Immature natural killer cell (primary cell): ENCODE data around the gene CDC42SE1. TPM values are rescaled to one million over a fixed set of nuclear protein-coding genes. Genes with fewer than 3 reads are reported as not detected.
"Not testable (repeated sequence)": the region's sequence is repeated elsewhere in the genome, so short reads cannot be mapped to it uniquely, and the experiment has no call there.

Experiments used
- DNase-seq, 3 donors: peaks; one replicate each; pipeline ENCODE4 v3.0.0; 2022; ENCODE audit warnings: mixed read lengths in 1 of 3
- H3K27ac Mint-ChIP-seq, 6 donors: one replicate each; pipeline ENCODE4 v1.8.0; 2020; ENCODE audit warnings: mixed read lengths in 6 of 6, mild to moderate bottlenecking in 5 of 6, inconsistent platforms in 4 of 6, moderate library complexity in 3 of 6
- H3K27me3 Mint-ChIP-seq, 3 donors: one replicate each; pipeline ENCODE4 v1.8.0; 2020 to 2021; ENCODE audit warnings: low read depth in 3 of 3, mild to moderate bottlenecking in 3 of 3, mixed read lengths in 3 of 3, moderate library complexity in 3 of 3, inconsistent platforms in 1 of 3
- H3K36me3 Mint-ChIP-seq, 3 donors: one replicate each; pipeline ENCODE4 v1.8.0; 2020; ENCODE audit warnings: mixed read lengths in 3 of 3, inconsistent platforms in 2 of 3, mild to moderate bottlenecking in 2 of 3
- H3K4me1 Mint-ChIP-seq, 2 donors: one replicate each; pipeline ENCODE4 v1.8.0; 2020; ENCODE audit warnings: inconsistent platforms in 2 of 2, mild to moderate bottlenecking in 2 of 2, mixed read lengths in 2 of 2, moderate library complexity in 1 of 2
- H3K4me3 Mint-ChIP-seq, 5 donors: one replicate each; pipeline ENCODE4 v1.8.0; 2020; ENCODE audit warnings: mild to moderate bottlenecking in 5 of 5, mixed read lengths in 5 of 5, inconsistent platforms in 3 of 5, moderate library complexity in 3 of 5
- H3K9me3 Mint-ChIP-seq, 6 donors: one replicate each; pipeline ENCODE4 v1.8.0; 2020; ENCODE audit warnings: mild to moderate bottlenecking in 6 of 6, mixed read lengths in 6 of 6, inconsistent platforms in 4 of 6, moderate library complexity in 3 of 6
- polyA plus RNA-seq, 3 donors: library from polyadenylated mRNA; unstranded; fragments of 300-500 nt; fragmentation: Illumina TruSeq; gene quantifications; one replicate each; pipeline ENCODE4 v1.2.3, GENCODE V29; 2021

The CDC42SE1 gene
- 100 to 1,000 TPM; 129 to 177 (median 150) TPM for polyA plus RNA-seq

GRCh38 chr1:151059109-151060006, at the start of gene CDC42SE1:
Gene CDC42SE1 (minus strand): TSS chr1:151059622. CDS start chr1:151055730, 3,892 bp downstream.
- Mint-ChIP-seq H3K36me3 (peaks cover 35 to 38% (median 35%) of the 10 kb centered on the region in 3 donors), H3K4me1 (peaks cover 54 to 58% of the 10 kb centered on the region in 2 donors), H3K27me3 (peaks cover 22 to 42% (median 39%) of the 10 kb centered on the region in 3 donors)

DNA sequence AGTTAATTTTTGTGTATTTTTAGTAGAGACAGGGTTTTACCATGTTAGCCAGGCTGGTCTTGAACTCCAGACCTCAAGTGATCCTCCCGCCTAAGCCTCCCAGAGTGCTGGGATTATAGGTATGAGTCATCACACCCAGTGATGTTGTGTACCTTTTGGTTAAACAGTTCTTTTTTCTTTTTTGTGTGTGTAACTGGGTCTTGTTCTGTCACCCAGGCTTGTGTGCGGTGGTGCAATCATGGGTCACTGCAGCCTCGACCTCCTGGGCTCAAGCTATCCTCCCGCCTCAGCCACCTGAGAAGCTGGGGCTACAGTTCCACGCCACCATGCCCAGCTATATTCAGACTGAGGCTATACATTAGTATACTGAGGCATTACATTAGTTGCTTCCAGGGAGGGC, 48.9 kb upstream of the CDC42SE1 start:
- Mint-ChIP-seq H3K27ac (no peak overlapping the region), H3K4me3 (no peak overlapping the region), H3K36me3 (peaks cover 8 to 20% (median 11%) of the 10 kb centered on the region in 3 donors), H3K9me3 (no peaks in the 10 kb centered on the region), H3K27me3 (peaks cover 0 to 2% (median 0%) of the 10 kb centered on the region in 3 donors), H3K4me1 (no peaks in the 10 kb centered on the region)
- DNase-seq = no peak

More at GRCh38 chr1:151059109-151060006, at the start of gene CDC42SE1:
- H3K9me3 Mint-ChIP-seq = no peaks in the 10 kb centered on the region
- H3K27ac Mint-ChIP-seq = peak within 1 kb of the TSS; percentile 93 to 99 (median 99)
- peak; percentile 88 to 89 (median 88) for DNase-seq
- H3K4me3 Mint-ChIP-seq = peak within 1 kb of the TSS; percentile 93 to 98 (median 96)

GRCh38 chr1:151106894-151107293, 47.5 kb upstream of the CDC42SE1 start:
- H3K4me3 Mint-ChIP-seq = no peak overlapping the region
- no peak overlapping the region for H3K27ac Mint-ChIP-seq
- H3K4me1 Mint-ChIP-seq = no peaks in the 10 kb centered on the region
- H3K9me3 Mint-ChIP-seq = no peaks in the 10 kb centered on the region
- peaks cover 8 to 20% (median 11%) of the 10 kb centered on the region in 3 donors for H3K36me3 Mint-ChIP-seq
- H3K27me3 Mint-ChIP-seq = peaks cover 0 to 2% (median 0%) of the 10 kb centered on the region in 3 donors
- DNase-seq = no peak

- peak overlapping the region in 1 of 6 donors; percentile 22 for H3K27ac Mint-ChIP-seq
- no peak for DNase-seq
- no peaks in the 10 kb centered on the region for H3K9me3 Mint-ChIP-seq
- peaks cover 0 to 2% (median 0%) of the 10 kb centered on the region in 3 donors for H3K27me3 Mint-ChIP-seq
- no peaks in the 10 kb centered on the region for H3K4me1 Mint-ChIP-seq
- H3K4me3 Mint-ChIP-seq = no peak overlapping the region
- peaks cover 3 to 20% (median 11%) of the 10 kb centered on the region in 3 donors for H3K36me3 Mint-ChIP-seq
These were observed 45.2 kb upstream of the CDC42SE1 start for GRCh38 chr1:151104630-151105029.

DNA sequence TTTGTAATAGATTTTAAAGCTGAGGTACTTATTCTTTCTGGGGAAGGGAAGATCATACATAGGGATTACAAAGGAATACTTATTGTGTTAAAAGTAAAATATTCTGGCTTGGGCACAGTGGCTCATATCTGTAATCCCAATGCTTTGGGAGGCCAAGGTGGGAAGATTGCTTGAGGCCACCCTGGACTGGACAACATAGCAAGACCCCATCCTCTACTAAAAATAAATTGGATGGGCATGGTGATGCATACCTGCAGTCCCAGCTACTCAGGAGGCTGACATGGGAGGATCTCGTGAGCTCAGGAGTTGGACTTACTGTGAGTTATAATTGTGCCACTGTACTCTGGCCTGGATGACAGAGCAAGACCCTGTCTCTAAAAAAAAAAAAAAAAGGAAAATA, 38.7 kb upstream of the CDC42SE1 start:
- H3K9me3 Mint-ChIP-seq = no peaks in the 10 kb centered on the region
- H3K27me3 Mint-ChIP-seq = no peaks in the 10 kb centered on the region
- DNase-seq = no peak
- no peaks in the 10 kb centered on the region for H3K4me1 Mint-ChIP-seq
- no peak overlapping the region for H3K27ac Mint-ChIP-seq
- H3K36me3 Mint-ChIP-seq = peaks cover 0 to 8% (median 4%) of the 10 kb centered on the region in 3 donors
- H3K4me3 Mint-ChIP-seq = no peak overlapping the region

GRCh38 chr1:151097426-151097825, 38.0 kb upstream of the CDC42SE1 start:
- H3K4me3 Mint-ChIP-seq, DNase-seq, H3K27me3 Mint-ChIP-seq, H3K27ac Mint-ChIP-seq, H3K4me1 Mint-ChIP-seq, H3K9me3 Mint-ChIP-seq: not testable (repeated sequence)
- peaks cover 4 to 14% (median 4%) of the 10 kb centered on the region in 3 donors for H3K36me3 Mint-ChIP-seq

DNA sequence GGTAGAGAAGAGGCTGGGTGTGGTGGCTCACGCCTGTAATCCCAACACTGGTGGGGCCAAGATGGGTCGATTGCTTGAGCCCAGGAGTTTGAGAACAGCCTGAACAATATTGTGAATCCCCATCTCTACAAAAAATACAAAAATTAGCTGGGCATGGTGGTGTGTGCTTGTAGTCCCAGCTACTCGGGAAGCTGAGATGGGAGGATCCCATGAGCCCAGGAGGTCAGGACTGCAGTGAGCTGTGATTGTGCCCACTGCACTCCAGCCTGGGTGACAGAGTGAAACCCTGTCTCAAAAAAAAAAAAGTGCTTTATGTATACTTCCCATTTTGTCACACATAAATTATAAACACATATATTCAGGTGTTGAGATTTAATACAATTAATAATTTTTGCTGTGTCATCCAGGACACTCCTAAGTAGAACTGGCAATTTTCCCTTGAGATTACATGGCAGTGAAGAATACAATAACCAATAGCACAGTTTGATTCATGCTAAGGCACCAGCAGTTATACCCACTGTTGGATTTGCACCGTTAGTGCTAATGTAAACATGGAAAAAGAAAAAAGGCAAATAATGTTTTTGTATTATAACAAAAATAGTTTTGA, 26.6 kb upstream of the CDC42SE1 start:
- H3K27ac Mint-ChIP-seq = no peak overlapping the region
- no peaks in the 10 kb centered on the region for H3K27me3 Mint-ChIP-seq
- no peak for DNase-seq
- H3K36me3 Mint-ChIP-seq = no peaks in the 10 kb centered on the region
- no peaks in the 10 kb centered on the region for H3K4me1 Mint-ChIP-seq
- no peaks in the 10 kb centered on the region for H3K9me3 Mint-ChIP-seq
- H3K4me3 Mint-ChIP-seq = no peak overlapping the region

DNA sequence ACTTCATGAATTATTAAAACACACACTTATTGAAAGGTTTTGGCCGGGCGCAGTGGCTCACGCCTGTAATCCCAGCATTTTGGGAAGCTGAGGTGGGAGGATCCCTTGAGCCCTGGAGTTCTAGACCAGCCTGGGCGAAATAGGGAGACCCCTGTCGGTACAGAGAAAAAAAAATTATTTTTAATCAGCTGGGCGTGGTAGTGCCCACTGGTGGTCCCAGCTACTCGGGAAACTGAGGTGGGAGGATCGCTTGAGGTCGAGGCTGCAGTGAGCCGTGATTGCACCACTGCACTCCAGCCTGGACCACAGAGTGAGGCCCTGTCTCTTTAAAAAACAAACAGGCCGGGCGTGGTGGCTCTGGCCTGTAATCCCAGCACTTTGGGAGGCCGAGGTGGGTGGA, 12.8 kb upstream of the CDC42SE1 start:
- peaks cover 0 to 7% (median 2%) of the 10 kb centered on the region in 3 donors for H3K36me3 Mint-ChIP-seq
- peaks cover 25 to 30% of the 10 kb centered on the region in 2 donors for H3K4me1 Mint-ChIP-seq
- H3K27ac Mint-ChIP-seq = peak overlapping the region in 5 of 6 donors; percentile 37 to 100 (median 99)
- H3K9me3 Mint-ChIP-seq = no peaks in the 10 kb centered on the region
- peak overlapping the region in 4 of 5 donors; percentile 98 to 99 (median 99) for H3K4me3 Mint-ChIP-seq
- no peak for DNase-seq
- H3K27me3 Mint-ChIP-seq = peaks cover 5 to 18% (median 11%) of the 10 kb centered on the region in 3 donors

GRCh38 chr1:151070474-151071276, 11.3 kb upstream of the CDC42SE1 start, which contains the start of gene GABPB2:
Gene GABPB2 (plus strand): TSS chr1:151070761. CDS start chr1:151088190, 17,429 bp downstream.
- Mint-ChIP-seq H3K9me3 (no peaks in the 10 kb centered on the region), H3K36me3 (peaks cover 0 to 7% (median 2%) of the 10 kb centered on the region in 3 donors)

DNA sequence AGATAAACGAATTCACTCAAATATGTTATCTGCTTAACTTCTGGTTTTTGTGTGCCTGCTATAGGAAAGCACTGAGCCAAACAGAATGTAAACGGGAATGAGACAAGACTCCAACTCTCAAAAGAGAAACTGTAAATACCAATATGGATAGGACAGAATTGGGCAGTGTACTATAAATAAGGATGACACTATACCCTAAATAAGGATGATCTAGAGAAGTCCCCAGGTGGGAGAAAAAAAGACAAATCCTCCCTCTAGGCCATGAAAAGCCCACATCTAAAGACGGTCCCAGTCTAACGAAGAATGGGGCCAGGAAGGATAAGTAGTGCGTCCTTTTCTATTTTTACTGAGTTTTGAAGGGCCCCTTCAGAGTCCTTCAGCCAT, 9.7 kb upstream of the CDC42SE1 start:
- H3K27ac Mint-ChIP-seq = peak overlapping the region; percentile 70 to 100 (median 93)
- H3K27me3 Mint-ChIP-seq = peaks cover 5 to 18% (median 11%) of the 10 kb centered on the region in 3 donors
- H3K4me3 Mint-ChIP-seq = peak overlapping the region; percentile 98 to 99 (median 99)
- peaks cover 0 to 11% (median 2%) of the 10 kb centered on the region in 3 donors for H3K36me3 Mint-ChIP-seq
- H3K9me3 Mint-ChIP-seq = no peaks in the 10 kb centered on the region
- peaks cover 25 to 30% of the 10 kb centered on the region in 2 donors for H3K4me1 Mint-ChIP-seq
- no peak for DNase-seq

More at GRCh38 chr1:151070474-151071276, 11.3 kb upstream of the CDC42SE1 start, which contains the start of gene GABPB2:
- H3K27me3 Mint-ChIP-seq = peaks cover 5 to 18% (median 11%) of the 10 kb centered on the region in 3 donors
- peak; percentile 85 to 88 (median 87) for DNase-seq
- peak within 1 kb of the TSS; percentile 98 to 99 (median 99) for H3K4me3 Mint-ChIP-seq
- peaks cover 25 to 30% of the 10 kb centered on the region in 2 donors for H3K4me1 Mint-ChIP-seq
- peak within 1 kb of the TSS; percentile 99 to 100 (median 100) for H3K27ac Mint-ChIP-seq

DNA sequence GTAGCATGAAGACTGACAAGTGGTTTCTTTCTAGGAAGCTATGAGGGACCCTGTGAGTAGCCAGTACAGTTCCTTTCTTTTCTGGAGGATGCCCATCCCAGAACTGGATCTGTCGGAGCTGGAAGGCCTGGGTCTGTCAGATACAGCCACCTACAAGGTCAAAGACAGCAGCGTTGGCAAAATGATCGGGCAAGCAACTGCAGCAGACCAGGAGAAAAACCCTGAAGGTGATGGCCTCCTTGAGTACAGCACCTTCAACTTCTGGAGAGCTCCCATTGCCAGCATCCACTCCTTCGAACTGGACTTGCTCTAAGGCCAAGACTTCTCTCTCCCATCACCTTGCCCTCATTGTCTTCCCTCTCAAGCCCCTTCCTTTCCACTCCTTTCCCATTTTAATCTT, 7.8 kb upstream of the CDC42SE1 start:
- H3K27me3 Mint-ChIP-seq = peaks cover 5 to 18% (median 11%) of the 10 kb centered on the region in 3 donors

DNA sequence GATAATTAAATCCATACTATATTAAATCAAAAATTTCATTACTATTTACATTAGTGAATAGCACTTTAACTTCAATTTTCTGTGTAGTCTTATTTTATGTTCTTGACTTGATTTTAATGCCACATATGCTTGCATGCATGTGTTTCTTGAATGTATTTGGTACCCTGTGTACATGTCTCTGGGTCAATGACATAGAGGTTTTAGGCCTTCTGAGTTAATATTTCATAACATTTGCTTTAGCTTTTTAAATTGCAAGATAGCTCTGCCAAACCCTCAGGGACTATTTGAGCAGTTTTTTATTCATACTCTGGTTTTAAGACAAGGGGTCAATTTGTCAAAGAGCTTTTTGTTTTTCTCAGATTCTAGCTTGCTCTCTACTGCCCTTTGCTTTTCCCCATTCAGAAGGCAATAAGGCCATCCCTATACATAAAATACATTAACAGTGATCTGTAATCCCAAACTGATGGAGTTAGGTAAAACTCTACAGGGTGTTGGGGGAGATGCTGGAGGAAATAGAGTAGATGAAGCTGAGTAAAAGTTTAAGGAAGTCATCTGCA, 5.7 kb upstream of the CDC42SE1 start:
- no peaks in the 10 kb centered on the region for H3K9me3 Mint-ChIP-seq
- peaks cover 0 to 7% (median 0%) of the 10 kb centered on the region in 3 donors for H3K27me3 Mint-ChIP-seq
- H3K27ac Mint-ChIP-seq = peak overlapping the region in 1 of 6 donors; percentile 17
- DNase-seq = no peak
- no peak overlapping the region for H3K4me3 Mint-ChIP-seq
- H3K36me3 Mint-ChIP-seq = peaks cover 0 to 4% (median 0%) of the 10 kb centered on the region in 3 donors
- peaks cover 15 to 23% of the 10 kb centered on the region in 2 donors for H3K4me1 Mint-ChIP-seq

More for the DNA sequence above, 7.8 kb upstream of the CDC42SE1 start:
- Mint-ChIP-seq H3K9me3 (no peaks in the 10 kb centered on the region), H3K4me3 (no peak overlapping the region), H3K4me1 (peaks cover 21 to 23% of the 10 kb centered on the region in 2 donors), H3K27ac (peak overlapping the region in 1 of 6 donors; percentile 36), H3K36me3 (peaks cover 0 to 4% (median 0%) of the 10 kb centered on the region in 3 donors)
- DNase-seq = no peak
